K562 (cell line): Measurements from ENCODE around the gene JAK3. TPM values are rescaled to one million over a fixed set of nuclear protein-coding genes. Genes with fewer than 3 reads are reported as not detected.

Source experiments
- CBFA2T3 ChIP-seq: fragments of 450-650 bp; IDR thresholded peaks from 2 replicates; pipeline ENCODE4 v1.6.1; 2017
- MAX ChIP-seq: sonication (generic); formaldehyde crosslinking; IDR thresholded peaks from 2 replicates; pipeline ENCODE4 v1.9.0; 2022; ENCODE audit warnings: mild to moderate bottlenecking, missing genetic modification reagents
- MYC ChIP-seq, 2 experiments: fragments of 250-450 bp in 1 of 2; sonication (Bioruptor Pico) in 1 of 2; IDR thresholded peaks; 2 replicates each; pipeline versions ENCODE4 v1.5.1 to v1.6.1; 2012 to 2021; ENCODE audit warnings: low read depth in 2 of 2, borderline replicate concordance in 1 of 2, improper control_type of control experiment in 1 of 2, low read length in 1 of 2, mild to moderate bottlenecking in 1 of 2, moderate library complexity in 1 of 2
- NCOA1 ChIP-seq: fragments of 450-650 bp; IDR thresholded peaks from 2 replicates; pipeline ENCODE4 v1.6.1; 2016; ENCODE audit warnings: low read depth
- NR2C2 ChIP-seq, 2 experiments: fragments of 200-800 bp in 1 of 2; sonication (Bioruptor generic) in 1 of 2; sonication (generic) in 1 of 2; formaldehyde crosslinking in 1 of 2; IDR thresholded peaks; 2 replicates each; pipeline versions ENCODE4 v1.6.1 to v1.8.0; 2016 to 2022; ENCODE audit warnings: mild to moderate bottlenecking in 1 of 2, missing compliant biosample characterization in 1 of 2, missing genetic modification characterization in 1 of 2, missing genetic modification reagents in 1 of 2
- PHF8 ChIP-seq: fragments of 200-600 bp; sonication (generic); IDR thresholded peaks from 2 replicates; pipeline ENCODE4 v1.6.1; 2012; ENCODE audit warnings: mixed run types, mild to moderate bottlenecking, inconsistent platforms, low read length, moderate library complexity, borderline replicate concordance
- PHTF2 ChIP-seq: fragments of 250-450 bp; sonication (Bioruptor Pico); IDR thresholded peaks from 2 replicates; pipeline ENCODE4 v1.5.0; 2021; ENCODE audit warnings: mild to moderate bottlenecking
- PTBP1 ChIP-seq: fragments of 200-400 bp; formaldehyde crosslinking; IDR thresholded peaks from 2 replicates; pipeline ENCODE4 v1.6.1; 2017; ENCODE audit warnings: low read depth, low read length
- RB1 ChIP-seq: fragments of 450-650 bp; IDR thresholded peaks from 2 replicates; pipeline ENCODE4 v1.6.1; 2017; ENCODE audit warnings: low read depth, mild to moderate bottlenecking
- SREBF2 ChIP-seq: sonication (generic); formaldehyde crosslinking; IDR thresholded peaks from 2 replicates; pipeline ENCODE4 v1.4.0; 2020; ENCODE audit warnings: mild to moderate bottlenecking, missing genetic modification reagents
- TEAD1 ChIP-seq, 2 experiments: fragments of 450-650 bp in 1 of 2; sonication (generic) in 1 of 2; formaldehyde crosslinking; IDR thresholded peaks; 2 replicates each; pipeline versions ENCODE4 v1.4.0 to v1.8.0; 2020 to 2022; ENCODE audit warnings: mild to moderate bottlenecking in 2 of 2, missing genetic modification reagents in 1 of 2
- TFE3 ChIP-seq: fragments of 450-650 bp; formaldehyde crosslinking; IDR thresholded peaks from 2 replicates; pipeline ENCODE4 v1.4.0; 2020; ENCODE audit warnings: mild to moderate bottlenecking, mixed read lengths
- ZBTB7A ChIP-seq: IDR thresholded peaks from 2 replicates; pipeline ENCODE4 v1.6.1; 2011; ENCODE audit warnings: low read depth, mild to moderate bottlenecking, low read length, moderate library complexity, borderline replicate concordance; ENCODE audit not compliant: control insufficient read depth
- ZEB2 ChIP-seq: fragments of 450-650 bp; IDR thresholded peaks from 2 replicates; pipeline ENCODE4 v1.6.1; 2016
- ZNF282 ChIP-seq: sonication (generic); formaldehyde crosslinking; IDR thresholded peaks from 2 replicates; pipeline ENCODE4 v1.8.1; 2023; ENCODE audit warnings: missing genetic modification reagents
- ZNF551 ChIP-seq: fragments of 250-450 bp; sonication (Bioruptor Pico); IDR thresholded peaks from 2 replicates; pipeline ENCODE4 v1.5.0; 2021; ENCODE audit warnings: mild to moderate bottlenecking, moderate library complexity
- ZNF766 ChIP-seq: fragments of 200-800 bp; sonication (Bioruptor generic); conservative IDR thresholded peaks from 2 replicates; pipeline ENCODE4 v1.6.1; 2016; ENCODE audit warnings: missing genetic modification characterization, missing compliant biosample characterization
- polyA plus RNA-seq, 8 experiments: library from polyadenylated mRNA; depleted of rRNA in 4 of 8; stranded (reverse) in 5 of 8; unstranded in 3 of 8; fragments of >200 nt; fragmentation: Nextera tagmentation in 2 of 8; fragmentation: Illumina TruSeq in 1 of 8; extraction: Ambion mirVana in 2 of 8; extraction: Trizol in 1 of 8; gene quantifications; 2 replicates each; pipeline versions ENCODE4 v1.2.1 to v1.2.3, GENCODE V29; 2011 to 2014; ENCODE audit warnings: inconsistent platforms in 1 of 8, missing spikeins in 1 of 8
- total RNA-seq, 7 experiments: library from RNA; depleted of rRNA in 6 of 7; stranded (reverse); fragments of >200 nt in 6 of 7; fragmentation: Illumina TruSeq in 2 of 7; extraction: Trizol in 2 of 7; gene quantifications; 2 replicates each; pipeline versions ENCODE4 v1.2.1 to v1.2.3, GENCODE V29; 2011 to 2021; ENCODE audit warnings: low replicate concordance in 1 of 7

The JAK3 gene
- total and polyA plus RNA-seq, 9 of the 15 experiments (the other 6 are each of a cell fraction or from before 2014, with no cell fraction given) = 0.01 to 0.18 (median 0.07) TPM; not detected in 1

- TF ChIP-seq PHTF2 (no peak), RB1 (peak; percentile 21; the same call in 1 of the 2 replicates), ZNF551 (CRISPR knock-in tag) (no peak), TEAD1 (CRISPR knock-in tag; IDR thresholded peaks at IDR 0.05) (no peak), CBFA2T3 (peak; percentile 32; the same call in 1 of the 2 replicates), MAX (peak; percentile 84), ZEB2 (0 out of 2 replicates have a peak, but pooled peaks have one; percentile 3), NR2C2 (CRISPR knock-in tag; IDR thresholded peaks at IDR 0.05) (0 out of 2 replicates have a peak, but pooled peaks have one; percentile 19), NR2C2 (tag; IDR thresholded peaks at IDR 0.05) (no peak), NCOA1 (no peak), SREBF2 (no peak), PTBP1 (no peak), ZBTB7A (peak; percentile 55; the same call in 1 of the 2 replicates), MYC (IDR thresholded peaks at IDR 0.05; ENCODE audit: low read depth, low read length) (0 out of 2 replicates have a peak, but pooled peaks have one; percentile 19), MYC (CRISPR knock-in tag; IDR thresholded peaks at IDR 0.05; ENCODE audit: borderline replicate concordance, low read depth) (no peak), TFE3 (CRISPR knock-in tag) (no peak), ZNF766 (CRISPR knock-in tag) (no peak), ZNF282 (CRISPR knock-in tag) (peak; percentile 84; the same call in 1 of the 2 replicates), PHF8 (peak; percentile 42; the same call in 1 of the 2 replicates)
Measured at GRCh38 chr19:17873786-17874757, 26.3 kb upstream of the JAK3 start (continued).
